ENCODE results near the gene HSD11B1L. TPM values are rescaled to one million over a fixed set of nuclear protein-coding genes. Genes with fewer than 3 reads are reported as not detected.
A peak's percentile ranks its signal among the peaks of the same experiment; 100 is the strongest.

HSD11B1L gene, protein sequence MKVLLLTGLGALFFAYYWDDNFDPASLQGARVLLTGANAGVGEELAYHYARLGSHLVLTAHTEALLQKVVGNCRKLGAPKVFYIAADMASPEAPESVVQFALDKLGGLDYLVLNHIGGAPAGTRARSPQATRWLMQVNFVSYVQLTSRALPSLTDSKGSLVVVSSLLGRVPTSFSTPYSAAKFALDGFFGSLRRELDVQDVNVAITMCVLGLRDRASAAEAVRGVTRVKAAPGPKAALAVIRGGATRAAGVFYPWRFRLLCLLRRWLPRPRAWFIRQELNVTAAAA
- polyA plus RNA-seq (2013, experiment 1 of 2; ENCODE audit: insufficient read length) = 4.1 TPM
- polyA plus RNA-seq (2013, experiment 2 of 2; ENCODE audit: insufficient read length) = 6.7 TPM

DNA sequence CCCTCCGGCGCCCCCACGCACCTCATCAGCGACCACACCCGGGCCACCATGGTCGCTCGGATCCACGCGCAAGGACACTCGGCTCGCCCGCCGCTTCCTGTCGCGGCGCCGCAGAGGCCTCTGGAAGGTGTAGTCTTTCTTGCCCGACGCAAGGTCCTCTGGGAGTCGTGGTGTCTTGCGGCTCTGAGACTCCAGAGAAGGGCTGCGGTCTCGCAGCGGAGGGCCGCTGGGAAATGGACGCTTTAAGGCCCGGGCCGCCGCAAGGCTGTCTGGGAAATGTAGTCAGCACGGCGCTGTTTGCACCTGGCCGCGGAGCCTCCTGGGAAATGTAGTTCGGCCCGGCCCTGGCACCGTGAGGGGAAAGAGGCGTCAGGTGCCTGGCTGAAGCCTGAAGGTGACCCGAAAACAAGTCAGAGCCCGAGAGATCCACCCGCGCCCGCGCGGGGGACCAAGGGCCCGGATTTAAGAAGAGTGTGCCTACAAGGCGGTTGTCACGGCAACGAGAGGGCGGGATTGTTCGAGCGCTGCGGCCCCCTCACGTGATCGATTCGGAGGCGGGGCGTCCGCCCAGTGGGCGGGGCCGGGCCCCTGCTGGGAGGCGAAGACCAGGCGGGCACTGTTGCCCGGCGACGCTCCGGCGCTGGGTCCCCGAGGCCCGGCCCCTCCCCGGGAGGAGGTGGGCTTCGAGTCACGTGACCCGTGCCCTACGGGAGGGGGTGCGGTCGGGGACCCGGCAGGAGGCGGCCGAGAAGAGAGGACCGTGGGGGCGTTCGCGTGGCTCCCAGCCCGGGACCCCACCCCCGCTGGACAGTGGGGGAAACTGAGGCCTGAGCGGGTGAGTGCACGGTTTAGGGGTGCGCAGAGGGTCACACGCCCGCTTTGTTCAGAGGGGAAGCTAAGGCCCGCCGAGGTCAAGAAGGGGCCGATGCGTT lies at the start of gene HSD11B1L, which contains the start of gene MICOS13:
Gene HSD11B1L (plus strand): TSS at position 591 of the 932 bp plus-strand sequence. CDS start 3,806 bp downstream, outside the sequence.
Gene MICOS13 (minus strand): TSS at position 80 of the 932 bp plus-strand sequence. CDS start 30 bp downstream, at position 50.
- peak; percentile 99 for DNase-seq

DNA sequence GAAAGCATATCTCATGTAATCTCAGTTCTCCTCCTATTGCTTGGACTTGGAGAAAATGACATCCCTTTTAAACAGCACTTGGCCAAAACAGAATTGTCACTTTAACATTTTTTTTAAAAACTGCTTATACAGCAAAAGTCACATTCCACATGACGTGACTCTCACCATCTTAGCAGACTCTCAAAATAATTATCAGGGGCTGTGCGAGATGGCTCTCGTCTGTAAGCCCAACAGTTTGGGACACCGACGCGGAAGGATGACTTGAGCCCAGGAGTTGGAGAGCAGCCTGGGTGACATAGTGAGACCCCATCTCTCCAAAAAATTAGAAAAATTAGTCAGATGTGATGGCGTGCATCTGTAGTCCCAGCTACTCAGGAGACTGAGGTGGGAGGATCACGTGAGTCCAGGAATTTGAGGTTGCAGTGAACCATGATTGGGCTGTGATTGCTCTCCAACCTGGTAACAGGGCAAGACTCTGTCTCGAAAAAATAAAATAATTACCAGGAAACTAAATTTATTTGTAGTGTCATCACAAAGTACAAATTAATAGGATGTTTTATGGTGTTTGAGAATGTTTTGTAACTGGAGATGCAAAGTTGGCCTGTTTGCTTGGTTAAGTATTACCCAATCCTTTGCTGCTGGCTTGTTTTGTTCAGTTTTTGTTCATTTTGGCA lies 49.1 kb upstream of the HSD11B1L start:
- DNase-seq = no peak

DNA sequence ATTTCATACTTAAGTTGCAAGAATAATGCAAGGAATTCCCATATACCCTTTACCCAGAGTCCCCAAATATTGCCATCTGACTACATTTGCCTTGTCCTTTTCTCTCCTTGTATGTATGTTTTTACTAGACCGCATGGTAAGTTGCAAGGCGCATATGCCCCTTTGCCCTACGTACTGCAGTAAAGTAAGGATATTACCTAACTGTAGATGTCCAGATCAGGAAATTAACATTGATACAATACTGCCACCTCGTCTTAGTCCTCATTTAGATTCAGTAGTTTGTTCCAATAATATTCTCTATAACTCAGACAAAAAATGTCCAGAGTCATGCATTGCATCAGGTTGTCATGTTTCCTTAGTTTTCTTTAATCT lies 48.6 kb upstream of the HSD11B1L start:
- DNase-seq = no peak

DNA sequence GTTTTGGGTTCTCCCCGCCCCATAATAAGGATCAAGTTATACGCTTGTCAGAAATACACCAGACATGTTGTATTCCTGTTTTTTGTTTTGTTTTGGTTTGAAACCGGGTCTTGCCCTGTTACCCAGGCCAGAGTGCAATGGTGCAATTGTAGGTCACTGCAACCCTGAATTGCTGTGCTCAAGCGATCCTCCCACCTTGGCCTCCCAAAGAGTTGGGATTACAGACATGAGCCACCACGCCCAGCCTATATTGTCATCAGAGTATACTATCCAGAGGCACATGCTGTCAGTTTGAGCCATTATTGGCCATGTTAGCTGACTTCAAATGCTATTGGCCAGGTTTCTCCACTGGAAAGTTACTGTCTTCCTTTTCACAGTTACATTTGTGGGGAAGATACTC lies 48.2 kb upstream of the HSD11B1L start:
- no peak for DNase-seq

DNA sequence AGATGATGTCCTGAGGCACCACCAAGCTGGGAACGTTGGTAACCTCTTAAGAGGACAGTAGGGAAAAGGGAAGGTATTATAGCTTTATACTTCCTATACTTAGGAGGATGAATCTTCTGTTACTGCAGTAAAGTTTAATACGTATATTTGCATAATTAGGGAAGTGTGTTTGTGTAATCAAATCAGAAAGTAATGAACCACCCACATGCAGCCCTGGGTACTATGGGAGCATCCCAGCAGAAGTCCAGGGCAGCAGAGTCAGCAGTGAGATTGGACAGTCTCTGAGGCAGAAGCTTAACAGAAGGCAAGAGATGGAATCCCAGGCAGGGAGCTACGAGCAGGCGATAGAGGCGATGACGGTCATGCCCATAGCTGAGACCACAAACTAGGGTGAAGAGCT lies 45.4 kb upstream of the HSD11B1L start:
- no peak for DNase-seq

DNA sequence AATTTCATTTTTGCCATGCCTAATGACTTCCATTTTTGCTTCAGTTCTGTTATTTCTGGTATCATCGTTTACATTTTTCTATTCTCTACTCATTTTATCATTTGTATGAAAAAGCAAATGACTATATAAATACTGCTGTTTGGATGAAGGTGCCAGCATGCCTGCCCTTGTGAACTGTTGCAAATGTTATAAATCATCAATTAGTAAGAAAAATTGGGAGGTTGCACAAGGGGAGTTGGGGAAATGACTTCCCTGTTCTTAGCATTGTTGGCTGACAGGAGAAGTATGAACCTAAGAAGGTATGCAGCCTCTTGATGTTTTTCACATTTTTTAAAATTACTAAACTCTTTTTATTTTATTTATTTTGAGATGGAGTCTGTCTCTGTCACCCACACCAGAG lies 42.9 kb upstream of the HSD11B1L start:
- no peak for DNase-seq

DNA sequence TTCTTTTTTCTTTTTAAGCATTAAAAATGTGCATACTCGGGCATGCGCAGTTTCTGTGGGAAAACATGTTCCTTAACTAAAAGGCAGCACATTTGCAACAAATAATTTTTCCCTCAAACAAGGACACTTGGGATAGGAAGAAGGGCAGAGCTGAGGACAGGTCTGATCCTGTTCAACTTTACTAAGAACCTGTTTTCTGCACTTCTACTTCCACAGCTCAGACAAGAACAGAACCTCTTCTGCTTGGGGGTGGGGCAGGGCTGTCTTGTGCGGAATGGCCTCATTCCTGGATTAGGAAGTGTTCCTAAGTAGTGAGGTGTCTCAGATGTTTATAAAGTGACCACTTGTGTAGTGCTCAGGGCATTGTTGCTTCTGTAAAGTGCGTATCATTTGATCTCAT lies 39.7 kb upstream of the HSD11B1L start:
- DNase-seq = no peak

DNA sequence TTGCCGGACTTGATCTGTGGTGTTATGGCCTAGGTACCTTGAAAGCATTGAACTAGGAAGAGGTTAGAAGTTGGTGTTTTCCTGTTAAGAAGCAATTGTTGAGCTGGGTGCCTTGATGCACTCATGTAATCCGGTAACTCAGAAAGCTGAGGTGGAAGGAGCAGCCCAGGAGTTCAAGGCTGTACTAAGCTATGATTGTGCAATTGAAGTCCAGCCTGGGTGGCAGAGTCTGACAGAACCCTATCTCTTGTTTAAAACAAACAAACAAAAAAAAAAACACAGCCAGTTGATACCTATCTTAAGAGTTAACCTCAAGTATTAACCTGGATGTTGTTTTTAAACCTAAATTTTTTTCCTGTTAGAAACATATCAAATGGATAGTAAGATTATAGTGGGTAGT lies 38.6 kb upstream of the HSD11B1L start:
- no peak for DNase-seq

DNA sequence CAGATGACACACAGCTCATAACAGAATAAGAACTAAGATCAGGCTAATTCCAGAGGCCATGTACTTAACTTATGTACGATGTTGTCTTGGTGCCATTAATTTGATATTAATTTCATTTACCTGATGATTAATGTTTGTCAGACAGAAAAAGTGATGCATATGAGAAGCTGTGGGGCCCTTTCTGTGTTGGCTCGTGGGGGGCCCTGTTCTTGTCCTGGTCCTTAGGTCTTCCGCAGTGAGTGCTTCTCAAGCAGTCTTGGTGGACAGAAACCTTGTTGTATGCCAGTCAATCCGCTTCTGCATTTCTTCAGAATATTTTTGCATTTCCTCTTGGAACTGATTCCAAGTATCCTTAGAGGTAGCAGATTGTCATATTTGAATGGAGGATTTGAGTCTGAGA lies 37.8 kb upstream of the HSD11B1L start:
- no peak for DNase-seq

DNA sequence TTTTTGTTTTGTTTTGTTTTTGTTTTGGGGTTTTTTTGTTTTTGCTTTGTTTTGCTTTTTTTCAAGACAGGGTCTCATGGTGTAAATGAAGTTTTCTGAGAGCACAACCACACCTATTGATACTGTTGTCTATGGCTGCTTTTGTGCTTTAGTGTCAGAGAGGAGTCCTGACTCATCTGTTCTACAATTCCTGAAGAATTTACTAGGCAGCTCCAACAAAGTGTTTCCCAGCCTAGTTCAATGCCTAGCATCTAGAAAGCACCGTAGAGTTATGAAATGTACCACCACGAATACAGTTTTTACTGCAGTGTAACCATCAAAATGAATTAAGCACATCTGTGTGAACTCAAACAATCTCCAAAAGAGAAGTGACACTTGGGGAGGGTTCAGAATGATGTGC lies 36.8 kb upstream of the HSD11B1L start:
- DNase-seq = no peak

DNA sequence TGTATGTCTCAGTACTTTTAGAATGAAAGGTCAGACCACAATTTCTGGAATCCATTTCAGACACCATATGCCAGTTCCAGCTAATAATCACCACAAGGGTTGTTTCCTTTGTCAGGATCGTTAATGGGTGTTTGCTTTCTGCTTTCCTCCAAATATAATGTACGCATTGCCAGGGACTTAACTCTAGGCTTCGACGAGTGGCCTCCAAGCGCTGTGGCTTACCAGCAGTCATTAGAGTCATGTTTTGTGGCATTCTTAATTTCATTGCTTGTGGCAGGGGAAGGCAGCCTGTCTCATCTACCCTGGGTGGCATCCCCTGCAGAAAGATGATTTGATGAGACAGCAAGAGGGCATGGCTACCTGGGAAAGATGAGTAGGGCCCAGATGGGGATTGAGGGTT lies 35.4 kb upstream of the HSD11B1L start:
- no peak for DNase-seq

DNA sequence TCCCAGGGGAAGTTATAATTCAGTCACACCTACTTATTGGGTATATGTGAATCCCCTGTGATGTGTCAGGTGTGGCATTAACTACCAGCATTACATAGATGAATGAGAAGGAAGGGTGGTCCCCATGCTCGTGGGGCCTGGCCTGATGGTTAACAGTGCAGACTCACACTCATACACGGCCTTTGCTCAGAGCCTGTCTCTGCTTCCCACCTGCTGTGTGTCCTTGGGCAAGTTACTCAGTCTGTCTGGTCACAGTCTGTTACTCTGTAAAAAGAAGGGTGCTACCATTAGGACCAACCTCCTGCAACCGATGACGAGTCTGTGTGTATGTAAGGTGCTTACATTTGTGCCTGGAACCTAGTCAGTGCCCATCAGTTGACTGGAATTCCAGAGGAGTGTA lies 34.1 kb upstream of the HSD11B1L start:
- DNase-seq = no peak

DNA sequence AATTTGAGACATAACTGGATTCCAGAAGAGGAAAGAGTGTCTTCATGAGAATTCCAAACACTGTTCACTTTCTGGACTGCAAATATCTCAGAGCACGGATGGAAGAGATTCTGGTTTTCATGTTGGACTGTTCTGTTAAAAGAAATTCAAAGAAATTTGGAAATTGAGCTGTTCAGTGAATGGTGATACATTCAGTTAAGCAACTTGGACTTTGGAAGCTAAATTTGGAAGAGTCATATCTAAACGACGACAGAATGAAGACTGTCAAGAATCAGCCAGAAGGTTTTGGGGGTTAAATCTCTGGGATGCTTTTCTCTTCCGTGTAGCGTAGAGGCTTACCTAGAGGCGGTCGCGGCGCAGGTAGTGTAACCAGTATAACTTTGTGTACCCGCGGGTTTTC lies 32.4 kb upstream of the HSD11B1L start:
- DNase-seq = no peak

DNA sequence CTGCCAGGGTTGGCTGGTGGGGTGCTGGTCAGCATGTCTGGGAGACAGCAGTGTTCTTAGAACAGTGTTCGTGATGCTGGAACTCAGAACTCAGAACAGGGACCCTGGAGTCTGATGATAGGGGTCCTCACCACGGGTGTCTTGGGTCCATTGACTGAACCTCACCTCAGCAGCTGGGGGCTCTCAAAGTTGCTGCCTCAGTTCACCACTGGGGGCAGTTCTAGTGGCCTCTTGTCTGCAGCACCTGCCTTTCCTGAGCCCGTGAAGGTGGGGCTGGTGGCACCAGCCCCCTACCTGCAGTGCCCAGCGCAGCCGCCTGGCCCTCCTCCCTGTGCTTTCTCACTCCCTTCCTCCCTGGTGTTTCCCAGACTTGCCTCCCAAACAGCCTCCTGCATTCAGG lies 29.5 kb upstream of the HSD11B1L start:
- DNase-seq = no peak

DNA sequence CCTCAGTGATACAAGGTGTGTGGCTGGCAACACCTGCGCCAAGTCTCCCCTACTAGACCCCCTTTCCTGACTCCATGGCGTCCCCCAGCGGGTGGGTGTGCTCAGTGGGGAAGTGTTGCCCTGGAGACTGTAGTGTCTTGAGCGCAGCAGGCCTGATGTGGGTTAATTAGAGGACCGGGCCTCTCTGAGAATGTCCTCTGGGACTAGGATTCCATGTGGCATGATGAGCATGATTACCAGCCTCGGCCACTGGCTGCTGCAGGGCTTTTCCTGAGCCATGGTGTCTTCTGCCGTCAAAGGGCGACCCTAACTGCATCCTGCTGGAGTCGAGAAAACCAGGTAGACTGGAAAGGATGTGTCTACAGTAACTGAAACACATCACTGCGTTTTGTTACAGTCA lies 28.6 kb upstream of the HSD11B1L start:
- no peak for DNase-seq

DNA sequence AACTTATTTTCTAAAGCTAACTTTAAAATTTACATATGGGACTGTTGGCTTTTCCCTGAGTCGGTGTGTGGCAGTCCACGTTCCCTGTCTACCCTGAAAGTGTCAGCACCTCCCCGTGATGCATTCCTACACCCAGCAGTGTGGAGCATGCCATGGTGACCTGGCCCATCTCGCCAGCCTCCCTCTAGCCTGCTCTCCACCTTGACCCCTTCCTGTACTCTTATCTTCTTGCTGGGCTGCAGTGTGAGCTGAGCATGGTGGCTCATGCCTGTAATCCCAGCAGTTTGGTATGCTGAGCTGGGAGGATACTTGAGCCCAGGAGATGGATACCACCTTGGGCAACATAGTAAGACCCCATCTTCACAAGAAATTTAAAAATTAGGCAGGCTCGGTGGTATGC lies 25.9 kb upstream of the HSD11B1L start:
- no peak for DNase-seq

DNA sequence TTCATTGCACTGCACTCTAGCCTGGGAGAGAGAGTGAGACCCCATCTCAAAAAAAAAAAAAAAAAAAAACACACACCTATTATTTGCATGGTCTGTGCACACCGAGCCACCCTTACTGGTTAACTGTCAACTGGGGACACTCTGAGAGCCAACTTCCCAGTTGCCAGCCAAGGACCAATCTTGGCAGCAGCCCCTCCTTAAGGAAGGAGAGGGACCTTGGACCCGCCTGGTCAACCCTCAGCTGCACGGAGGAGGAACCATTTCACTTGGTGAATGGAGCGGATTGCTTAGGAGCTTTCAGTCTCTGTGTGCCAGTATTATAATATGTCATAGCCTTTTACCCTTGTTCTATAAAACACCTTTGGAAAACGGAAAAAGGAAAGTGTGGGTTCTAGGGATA lies 25.4 kb upstream of the HSD11B1L start:
- no peak for DNase-seq

DNA sequence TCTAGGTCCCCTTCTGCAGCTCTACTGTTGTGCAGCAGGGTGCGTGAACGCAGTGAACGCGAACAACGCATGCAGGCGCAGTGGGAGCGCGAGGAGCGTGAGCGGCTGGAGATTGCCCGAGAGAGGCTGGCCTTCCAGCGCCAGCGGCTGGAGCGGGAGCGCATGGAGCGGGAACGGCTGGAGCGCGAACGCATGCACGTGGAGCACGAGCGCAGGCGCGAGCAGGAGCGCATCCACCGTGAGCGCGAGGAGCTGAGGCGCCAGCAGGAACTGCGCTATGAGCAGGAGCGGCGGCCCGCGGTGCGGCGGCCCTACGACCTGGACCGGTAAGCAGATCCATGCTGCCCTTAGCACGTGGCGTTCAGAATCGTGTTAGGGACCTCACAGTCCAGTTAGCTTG lies 19.3 kb upstream of the HSD11B1L start:
- no peak for DNase-seq

DNA sequence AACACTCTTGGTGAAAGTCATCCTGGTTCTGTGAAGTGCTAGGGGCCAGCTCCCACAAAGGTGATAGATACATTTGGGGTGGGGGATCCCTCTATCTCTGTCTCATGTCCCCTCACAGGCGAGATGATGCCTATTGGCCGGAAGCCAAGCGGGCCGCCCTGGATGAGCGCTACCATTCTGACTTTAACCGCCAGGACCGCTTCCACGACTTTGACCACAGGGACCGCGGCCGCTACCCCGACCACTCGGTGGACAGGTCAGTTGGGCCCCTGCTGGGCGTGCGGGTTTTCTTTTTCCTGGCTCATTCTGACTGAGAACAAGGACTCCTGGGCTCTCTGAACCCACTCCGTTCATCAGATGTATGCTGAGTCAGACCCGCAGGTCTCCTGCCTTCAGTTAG lies 16.9 kb upstream of the HSD11B1L start:
- no peak for DNase-seq

DNA sequence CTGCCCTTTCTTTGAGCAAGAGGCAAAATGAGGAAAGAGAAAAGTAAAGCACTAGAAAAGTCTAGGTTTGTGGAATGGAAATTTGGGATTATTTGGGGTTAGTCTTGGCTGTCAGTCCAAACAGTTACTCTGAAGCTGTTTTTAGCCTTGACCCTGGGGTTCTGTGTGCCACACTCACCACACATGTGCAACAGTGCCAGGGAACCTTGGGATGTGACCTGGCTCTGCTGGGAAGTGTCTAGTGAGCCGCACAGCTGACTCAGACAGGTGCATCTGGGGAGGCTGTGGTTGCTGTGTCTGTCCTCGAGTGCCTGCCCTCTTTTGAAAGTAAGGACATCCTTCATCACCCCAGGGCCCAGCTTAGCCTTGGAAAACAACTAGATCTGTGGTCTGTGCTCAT lies 16.3 kb upstream of the HSD11B1L start:
- no peak for DNase-seq

DNA sequence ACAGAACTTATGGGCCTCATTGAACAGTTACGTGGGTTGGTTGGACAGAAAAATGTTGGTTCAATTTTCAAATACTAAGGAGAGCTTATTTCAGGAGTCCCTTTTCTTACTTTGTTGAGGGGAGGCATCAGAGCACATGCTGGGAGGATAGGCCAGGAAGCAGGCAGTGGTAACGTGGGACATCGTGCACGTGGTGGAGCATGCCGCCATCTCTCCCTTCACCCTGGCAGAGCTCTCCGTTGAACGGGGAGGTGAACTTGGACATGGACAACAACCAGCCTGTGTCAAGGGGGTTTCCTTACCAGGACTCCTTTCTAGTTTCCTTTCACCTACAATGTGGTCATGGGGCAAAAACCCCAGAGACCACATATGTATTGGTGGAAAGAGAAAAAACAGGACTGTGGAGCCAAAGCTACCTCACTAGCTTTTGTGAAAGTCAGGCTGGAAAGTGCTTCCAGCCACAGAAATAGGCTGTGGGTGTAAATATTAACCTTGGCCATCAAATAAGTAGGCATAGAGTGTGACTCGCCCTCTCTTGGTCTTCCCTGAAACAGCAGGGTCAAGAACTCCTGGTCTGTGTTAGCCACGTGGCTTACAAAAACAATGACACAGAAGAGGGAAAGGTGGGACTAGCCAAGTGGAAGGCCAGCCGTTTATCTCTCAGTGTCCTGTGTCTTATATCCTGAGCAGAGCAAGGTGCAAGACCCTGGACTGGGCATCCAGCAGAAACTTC lies 14.9 kb upstream of the HSD11B1L start:
- peak; percentile 63 for DNase-seq

DNA sequence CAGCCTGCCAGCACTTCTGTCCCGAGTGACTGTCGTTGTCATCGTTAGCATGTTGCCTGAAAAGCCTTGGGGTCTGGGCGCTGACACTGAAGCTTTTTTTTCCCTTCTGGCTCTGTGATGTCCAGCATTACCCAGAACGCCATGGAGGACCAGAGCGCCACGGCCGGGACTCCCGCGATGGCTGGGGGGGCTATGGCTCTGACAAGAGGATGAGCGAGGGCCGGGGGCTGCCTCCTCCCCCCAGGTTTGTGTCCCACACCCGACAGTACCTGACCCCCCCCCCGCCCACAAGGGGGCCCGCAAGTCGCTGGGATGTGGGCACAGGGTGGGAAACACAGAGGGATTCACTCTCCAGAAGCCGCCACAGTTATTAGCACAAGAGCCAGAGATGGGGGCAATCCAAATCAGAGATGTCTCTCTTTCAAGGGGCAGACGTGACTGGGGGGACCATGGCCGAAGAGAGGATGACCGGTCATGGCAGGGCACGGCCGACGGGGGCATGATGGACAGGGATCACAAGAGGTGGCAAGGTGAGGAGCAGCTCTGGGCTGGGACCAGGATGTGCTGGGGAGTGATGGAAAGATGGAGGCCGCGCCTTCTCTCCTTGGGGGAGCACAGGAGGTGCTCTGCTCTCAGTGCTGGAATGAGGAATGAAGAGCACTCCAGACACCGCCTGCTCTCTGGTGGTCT lies 13.8 kb upstream of the HSD11B1L start:
- no peak for DNase-seq

Measured in fibroblast of skin of back (primary cell).